GM21381 (cell line): ENCODE results near the gene RNPEPL1.
"Not testable (repeated sequence)": the region's sequence is repeated elsewhere in the genome, so short reads cannot be mapped to it uniquely, and the experiment has no call there.

ENCODE experiments used
- ATAC-seq: cut with Tn5 transposase; IDR thresholded peaks from one replicate; pipeline ENCODE4 v1.9.1; 2021; ENCODE audit warnings: mild to moderate bottlenecking, moderate library complexity; ENCODE audit not compliant: unreplicated experiment

RNPEPL1 gene

DNA sequence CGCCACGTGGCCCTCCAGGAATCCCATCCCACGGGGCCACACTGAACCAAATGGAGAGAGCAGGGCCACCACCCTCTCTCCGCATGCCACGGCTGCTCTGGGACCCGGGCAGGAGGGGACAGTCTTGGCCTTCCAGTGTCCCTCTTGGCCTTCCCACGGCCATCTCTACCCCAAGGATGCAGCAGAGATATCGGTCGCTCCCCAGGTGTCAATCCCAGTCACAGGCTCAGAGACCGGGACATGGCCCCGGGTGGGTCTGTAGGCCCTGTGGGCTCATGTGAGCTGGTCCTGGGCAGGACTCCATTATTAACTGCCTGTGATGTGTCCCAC, 33.5 kb downstream of the RNPEPL1 start:
- no peak for ATAC-seq

DNA sequence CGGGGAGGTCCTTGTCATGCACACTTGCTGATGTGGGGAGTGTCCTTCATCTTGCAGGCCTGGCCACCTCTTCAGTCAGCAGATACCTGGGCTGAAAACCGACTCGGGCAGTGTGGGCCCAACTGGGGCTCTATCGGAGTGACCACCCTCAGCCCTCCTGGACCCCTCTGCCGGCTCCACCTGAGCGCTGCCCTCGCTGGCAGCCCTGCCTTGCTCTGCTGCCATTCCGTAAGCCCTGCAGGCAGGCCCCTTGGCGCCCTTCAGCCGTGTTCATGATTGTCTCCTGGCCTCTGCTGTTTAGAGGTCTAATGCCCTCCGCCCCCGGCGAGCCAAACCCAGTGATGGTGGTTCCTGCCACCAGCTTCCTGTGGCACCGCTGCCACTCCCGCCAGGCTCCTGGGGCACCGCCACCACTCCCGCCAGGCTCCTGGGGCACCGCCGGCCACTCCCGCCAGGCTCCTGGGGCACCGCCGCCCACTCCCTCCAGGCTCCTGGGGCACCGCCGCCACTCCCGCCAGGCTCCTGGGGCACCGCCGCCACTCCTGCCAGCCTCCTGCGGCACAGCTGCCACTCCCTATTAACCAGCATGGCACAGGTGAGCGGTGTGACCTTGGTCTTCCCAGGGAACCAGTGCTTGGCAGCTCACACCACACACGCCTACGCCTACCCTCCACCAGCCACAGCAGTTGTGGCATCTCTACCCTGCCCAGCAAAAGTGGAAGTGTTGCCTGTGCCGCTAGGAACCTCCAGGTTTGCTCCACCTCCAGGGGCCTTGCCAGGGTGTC, 34.2 kb downstream of the RNPEPL1 start:
- ATAC-seq: no peak

DNA sequence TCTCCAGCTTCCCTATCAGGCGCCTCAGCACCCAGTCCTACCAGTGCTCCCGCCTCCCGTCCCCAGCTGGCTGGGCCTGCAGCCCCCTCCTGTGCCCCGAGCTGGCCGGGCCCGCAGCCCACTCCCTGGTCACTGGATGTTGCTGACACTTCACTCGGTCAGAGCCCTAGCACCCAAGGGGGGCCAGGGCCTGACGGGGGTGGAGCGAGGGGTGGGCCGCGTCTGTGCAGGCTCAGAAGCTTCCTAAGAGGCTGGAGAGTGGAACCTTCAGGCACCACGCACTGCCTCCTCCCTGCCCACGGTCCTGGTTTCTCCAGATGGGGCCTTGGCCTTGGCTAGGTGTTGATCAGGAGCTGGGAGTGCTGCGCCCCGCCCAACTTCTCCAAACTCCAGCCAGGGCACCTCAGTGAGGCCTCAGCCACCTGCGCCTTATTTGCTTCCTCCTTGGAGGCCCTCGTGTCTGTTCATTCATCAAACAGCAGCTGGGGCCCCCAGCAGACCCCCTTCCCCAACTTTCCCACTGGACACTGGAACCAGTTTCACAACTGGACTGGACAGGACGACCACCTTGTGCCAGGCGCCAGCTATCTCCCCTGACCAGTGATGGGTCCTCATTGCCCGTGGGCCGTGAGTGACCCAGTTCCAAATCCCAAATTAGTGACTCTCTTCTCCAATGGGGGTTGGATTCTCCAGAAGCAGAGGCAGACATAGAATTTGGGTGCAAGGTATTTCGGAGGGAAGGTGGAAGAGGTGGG, 35.0 kb downstream of the RNPEPL1 start:
- no peak for ATAC-seq

DNA sequence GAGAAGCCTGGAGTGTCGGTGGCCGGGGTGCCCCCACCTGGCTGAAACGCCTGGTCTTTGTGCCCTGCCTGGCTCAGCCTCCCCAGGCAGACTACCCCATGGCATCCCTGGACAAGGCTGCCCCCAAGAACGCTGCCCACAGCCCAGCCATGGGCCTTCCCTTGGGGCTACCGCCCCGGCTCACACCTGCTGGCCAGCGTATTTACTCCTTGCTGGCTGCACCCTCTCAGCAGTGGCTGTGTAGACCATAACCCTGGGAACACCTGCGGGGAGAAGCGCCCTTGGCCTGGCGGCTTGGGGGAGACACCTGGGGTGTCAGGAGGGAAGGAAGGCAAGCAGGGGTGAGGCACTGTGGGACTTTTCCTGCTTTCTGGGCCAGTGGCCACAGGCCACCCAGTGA, 35.6 kb downstream of the RNPEPL1 start:
- ATAC-seq: no peak

DNA sequence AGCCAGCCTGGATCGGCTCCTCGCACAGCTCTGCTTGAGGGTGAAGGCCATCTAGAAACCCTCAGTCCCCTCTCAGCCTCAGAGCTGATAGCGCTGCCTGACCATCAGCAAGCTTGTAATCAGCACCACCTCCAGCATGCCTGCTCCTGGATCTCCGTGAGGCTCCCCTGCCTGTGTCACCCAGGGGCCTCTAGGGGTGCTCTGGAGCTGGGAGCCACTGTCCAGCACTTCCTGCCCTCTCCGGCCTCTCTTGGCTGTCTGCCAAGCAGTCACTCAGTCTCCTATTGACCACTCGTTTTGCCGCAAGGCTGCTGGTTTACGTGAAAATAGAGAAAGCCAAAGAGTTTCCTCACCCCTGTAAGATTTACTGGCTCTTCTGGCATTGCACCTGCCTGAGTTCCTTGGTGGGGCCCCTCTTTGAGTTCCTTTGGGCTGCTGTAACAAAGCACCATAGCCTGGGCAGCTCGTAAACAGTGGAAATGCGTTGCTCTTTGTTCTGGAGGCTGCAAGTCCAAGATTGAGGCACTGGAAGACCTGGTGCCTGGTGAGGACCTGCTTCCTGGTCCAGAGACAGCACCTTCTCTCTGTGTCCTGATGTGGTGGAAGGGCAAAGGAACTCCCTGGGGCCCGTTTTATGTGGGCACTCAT, 36.1 kb downstream of the RNPEPL1 start:
- no peak for ATAC-seq

DNA sequence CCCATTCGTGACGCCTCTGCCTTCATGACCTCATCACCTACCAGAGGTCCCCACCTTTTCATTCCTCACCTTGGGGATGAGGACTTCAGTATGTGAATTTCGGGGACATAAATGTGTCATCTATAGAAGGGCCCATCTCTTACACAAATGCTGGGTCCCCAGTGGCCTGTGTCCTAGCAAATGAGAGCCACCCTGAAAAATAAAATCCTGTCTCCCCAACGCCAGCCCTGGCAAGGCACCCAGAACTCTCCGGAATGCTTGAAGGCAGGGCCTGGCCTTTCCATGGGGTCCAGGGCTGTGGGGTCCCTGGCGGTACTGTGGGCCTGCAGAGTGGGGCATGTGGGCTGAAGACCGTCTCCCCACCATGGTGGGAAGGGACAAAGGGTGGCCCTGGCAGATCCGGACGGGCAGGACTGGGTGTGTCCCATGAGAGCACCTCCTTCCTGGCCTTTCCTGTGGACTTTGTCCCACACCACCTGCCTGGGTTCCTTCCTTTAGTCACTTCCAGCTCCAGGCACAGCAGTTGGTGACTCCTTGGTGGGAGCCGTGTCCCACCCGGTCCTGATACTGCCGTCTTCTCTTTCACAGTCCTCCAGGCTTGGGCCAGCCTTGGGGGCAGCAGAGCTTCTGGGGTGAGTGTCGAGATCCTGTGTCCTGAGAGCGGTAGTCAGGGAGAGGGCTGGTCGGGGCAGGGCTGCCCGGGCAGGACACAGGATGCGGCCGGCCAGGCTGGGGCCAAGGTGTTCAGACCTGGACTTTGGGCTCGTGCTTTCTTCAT, 36.8 kb downstream of the RNPEPL1 start:
- ATAC-seq: no peak

DNA sequence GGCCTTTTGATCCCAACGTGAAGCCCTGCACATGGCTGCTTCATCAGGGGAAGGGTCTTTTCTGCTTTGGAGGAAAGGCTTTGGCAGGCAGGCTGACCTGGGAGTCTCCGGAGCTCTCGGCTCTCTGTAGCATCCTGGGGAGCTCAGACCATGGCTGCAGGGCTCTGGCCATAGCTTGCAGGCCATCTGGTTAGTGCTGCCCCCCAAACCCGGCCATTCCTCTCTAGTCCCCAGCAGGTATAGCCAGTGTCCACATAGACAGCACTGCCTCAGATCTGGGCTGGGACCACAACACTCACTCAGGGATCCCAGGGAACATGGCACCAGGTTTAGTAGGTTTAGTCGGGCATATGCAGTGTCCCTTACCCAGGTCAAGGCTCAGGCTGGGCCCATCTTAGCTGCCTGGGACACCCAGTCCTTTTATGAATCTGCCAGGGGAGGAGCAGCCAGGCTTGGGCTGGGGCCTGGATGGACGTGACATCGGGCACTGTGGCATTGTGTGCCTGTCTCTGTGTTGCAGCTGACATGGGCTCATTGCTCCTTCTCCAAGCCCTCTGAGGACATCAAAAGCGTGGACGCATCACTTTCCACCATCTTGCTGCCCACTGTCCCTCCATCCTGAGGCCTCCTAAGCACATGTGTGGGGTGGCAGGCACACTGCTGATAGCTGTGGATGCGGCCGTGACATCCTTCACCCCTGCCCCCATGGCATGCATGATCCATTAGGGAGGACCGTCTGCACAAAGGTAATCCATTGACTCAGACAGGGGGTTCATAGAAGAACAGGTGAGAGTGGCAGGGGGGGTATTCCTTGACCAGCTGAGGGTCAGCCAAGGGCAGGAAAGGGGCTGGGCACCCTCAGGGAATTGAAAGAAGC, 37.8 kb downstream of the RNPEPL1 start:
- ATAC-seq: no peak

DNA sequence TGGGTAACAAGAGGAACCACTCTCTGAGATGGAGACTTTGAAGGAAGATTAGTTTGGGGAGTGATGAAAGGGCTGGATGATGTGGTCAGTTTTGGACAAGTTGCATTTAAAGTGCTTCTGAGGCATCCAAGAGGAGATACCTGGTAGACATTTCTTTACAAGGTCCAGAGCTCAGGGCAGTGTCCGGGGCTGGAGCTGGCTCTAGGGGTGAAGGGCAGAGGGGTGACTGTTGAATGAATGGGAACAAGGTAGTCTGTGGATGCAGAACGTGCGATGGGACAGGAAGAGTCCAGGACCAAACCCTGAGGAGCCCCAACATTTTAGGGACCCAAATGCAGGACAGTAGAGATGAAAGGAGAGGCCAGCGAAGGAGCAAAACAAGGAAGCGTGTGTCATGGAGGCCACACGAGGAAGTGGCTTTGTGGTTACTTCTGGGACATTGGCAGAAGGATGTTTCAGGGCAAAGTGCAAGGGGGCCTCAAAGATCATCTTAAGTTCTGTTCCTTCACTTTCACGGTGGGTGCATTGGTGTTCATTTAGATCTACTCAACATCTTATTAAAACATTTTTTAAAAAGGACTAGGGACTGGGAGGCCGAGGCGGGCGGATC, 43.4 kb downstream of the RNPEPL1 start:
- no peak for ATAC-seq

DNA sequence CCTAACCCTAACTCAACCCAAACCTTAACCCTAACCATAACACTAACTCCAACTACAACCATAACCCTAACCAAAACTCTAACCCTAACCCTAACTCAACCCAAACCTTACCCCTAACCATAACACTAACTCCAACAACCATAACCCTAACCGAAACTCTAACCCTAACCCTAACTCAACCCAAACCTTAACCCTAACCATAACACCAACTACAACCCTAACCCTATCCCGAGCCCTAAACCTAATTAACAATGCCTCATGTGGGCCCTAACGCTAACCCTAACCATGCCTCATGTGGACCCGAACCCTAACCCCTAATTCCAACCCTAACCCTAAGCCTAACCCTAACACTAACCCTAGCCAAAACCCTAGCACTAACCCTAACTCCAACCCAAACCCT, 45.5 kb downstream of the RNPEPL1 start:
- no peak for ATAC-seq

DNA sequence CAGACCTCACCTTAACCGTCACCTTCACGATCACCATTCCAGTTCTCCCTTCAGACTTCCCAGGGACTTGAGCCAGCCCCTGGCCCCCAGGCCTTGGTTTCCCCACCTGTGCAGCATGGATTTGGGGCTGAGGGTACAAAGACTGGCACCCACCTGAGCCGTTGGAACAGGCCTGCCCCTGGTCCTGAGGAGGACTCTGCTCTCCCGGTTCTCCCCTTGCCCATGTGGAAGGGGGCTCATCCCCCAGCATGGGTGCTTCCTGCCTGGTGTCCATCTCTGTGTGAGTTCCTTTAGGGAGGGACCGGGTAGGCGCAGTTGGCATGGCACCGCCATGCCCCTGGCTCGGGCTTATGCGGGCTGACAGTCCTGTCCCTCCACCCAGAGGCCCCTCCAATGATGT, 46.1 kb downstream of the RNPEPL1 start:
- no peak for ATAC-seq

DNA sequence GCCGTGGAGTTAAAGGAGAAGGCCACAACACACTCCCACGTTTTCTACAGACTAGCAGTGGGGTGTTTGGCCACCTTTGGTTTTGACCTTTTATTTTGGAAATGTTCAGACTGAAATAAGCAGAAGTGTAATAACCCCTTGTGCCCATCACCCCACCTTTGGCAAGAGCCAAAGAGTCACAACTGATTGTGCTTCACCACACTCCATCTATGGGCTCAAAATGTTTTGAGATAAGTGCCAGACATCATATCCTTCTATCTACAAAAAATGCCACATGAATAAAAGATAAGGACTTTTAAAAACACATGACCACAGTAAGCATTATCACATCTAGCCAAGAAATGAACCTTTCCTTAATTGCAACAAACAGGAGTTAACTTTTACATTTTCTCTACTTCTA, 47.1 kb downstream of the RNPEPL1 start:
- no peak for ATAC-seq

DNA sequence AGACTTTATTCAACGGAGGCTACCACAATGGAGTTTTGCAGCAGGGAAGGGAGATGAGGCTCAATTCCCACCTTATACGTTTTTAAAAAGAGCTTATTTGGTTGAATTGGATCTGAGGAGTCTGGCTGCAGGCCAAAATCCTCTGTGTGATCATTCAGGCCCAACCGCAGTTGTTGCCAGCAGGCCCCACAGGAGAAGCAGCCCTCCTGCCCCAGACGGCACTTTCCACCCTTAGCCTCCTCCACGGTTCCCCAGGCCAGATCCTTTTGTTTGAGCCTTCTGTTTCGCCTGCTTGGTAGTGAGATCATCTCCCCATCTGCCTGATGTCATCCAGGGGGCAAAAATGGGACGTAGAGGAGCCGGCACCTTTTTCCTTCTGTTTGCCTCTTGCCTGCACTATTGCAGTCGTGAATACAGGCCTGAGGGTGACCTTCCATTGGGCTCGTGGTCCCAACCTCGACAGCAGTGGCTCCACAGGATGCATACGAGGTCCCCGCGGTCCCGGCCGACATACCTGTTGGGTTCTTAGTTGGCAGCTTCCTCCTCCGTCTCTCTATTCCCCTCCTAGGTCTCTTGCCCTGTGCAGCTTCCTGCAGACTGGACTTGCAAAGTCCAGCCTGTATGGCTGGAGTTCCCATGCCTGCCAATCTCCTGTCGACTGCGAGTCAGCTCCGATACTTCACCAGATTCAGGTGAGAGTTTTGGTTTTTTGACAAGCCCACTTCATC, 47.7 kb downstream of the RNPEPL1 start:
- ATAC-seq: no peak

DNA sequence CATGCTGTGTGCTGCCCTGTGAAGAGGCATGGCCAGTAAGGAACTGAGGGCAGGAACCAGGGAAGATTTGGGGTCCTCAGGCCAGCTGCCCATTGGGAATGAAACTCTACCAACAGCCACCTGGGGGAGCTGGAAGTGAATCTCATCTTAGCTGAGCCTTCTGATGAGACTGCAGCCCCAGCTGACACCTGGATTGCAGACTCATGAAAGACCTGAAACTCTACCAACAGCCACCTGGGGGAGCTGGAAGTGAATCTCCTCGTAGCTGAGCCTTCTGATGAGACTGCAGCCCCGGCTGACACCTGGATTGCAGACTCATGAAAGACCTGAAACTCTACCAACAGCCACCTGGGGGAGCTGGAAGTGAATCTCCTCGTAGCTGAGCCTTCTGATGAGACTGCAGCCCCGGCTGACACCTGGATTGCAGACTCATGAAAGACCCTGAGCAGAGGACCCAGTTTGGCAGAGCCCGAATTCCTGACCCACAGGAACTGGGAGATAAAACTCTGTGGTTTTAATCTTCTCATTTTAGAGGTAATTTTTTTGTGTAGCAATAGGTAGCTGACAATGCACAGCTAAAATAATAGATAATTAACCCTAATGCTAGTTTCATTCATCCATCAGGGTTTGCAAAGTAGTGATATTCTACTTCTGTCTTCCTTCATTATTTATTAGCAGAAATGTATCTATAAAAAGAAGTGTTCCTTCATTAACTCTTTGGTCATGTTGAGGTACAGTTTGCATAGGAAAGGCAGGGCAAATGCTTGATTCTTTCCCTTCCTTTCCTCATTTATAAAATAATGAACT, 48.8 kb downstream of the RNPEPL1 start:
- ATAC-seq: not testable (repeated sequence)

DNA sequence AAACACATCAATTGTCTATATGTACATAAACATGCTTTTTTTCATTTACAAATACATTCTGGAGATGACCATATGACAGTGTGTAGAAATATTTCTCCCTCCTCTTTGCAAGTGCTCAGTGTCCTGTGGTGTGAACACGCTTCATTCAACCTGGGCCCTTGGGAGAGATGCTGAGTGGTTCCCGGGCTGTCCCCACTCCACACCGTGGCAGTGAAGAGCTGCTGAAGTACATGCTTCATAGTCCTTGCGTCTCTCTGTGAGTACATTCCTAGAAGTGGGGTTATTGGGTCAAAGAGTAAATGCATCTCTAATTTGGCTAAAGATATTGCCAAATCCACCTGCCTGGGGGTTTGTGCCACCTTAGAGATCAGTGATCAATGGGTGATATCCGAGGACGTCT, 50.5 kb downstream of the RNPEPL1 start:
- no peak for ATAC-seq

DNA sequence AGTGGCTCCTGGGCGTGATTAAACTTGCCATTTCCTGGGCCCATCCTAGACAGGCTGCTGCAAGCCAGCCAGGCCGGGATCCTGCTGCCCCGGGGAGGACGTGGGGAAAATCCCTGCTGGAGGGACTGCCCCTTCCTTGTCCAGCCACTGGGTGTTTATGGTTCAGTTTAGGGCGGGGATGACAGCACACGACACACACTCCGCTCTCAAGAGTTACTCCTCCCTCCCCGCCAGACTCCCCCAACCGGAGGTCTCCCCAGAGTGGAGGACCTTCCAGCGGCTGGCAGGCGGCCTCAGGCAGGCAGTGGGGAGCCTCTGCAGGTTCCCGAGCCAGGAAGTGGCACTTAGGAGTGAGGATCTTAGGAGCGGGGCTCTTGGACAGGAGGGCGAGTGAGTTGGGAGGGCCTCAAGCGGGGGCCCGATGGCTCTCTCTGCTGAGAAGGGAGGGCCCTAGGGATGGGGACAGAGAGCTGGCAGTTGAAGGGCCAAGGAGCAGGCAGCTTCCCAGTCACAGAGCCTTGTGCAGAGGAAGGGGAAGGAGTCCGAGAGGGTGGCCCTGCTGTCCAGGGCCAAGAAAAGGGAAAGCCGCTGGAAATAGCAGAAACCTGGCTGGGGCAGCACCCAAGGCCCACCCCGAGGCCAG, 51.3 kb downstream of the RNPEPL1 start:
- ATAC-seq: no peak

DNA sequence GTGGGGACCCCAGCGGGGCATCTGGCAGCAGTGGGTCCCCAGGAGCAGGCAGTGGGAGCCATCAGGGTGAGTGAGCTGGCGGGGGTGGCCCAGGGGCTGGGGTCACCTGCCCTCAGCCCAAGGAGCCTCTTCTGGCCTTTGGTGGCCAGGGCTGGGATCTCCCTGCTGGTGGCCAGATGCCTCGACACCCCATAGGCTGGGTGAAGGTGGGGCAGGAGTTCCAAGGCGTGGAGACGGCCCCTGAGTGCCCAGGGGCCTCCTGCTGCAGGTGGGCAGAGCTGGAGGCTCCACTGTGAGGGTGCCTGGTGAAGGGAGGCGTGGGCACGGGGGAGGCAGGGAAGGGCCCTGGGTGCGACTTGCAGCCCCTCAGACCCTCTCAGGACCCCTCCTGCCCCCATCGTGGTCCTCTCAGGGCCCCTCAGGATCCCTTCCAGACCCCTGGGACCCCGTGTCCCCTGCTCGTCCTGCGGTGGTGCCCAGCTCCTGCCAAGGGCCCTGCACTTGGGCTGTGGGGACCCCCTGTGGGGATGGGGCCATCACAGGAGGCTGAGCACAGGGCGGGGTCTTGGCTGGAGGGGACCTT, 52.0 kb downstream of the RNPEPL1 start:
- ATAC-seq: no peak

DNA sequence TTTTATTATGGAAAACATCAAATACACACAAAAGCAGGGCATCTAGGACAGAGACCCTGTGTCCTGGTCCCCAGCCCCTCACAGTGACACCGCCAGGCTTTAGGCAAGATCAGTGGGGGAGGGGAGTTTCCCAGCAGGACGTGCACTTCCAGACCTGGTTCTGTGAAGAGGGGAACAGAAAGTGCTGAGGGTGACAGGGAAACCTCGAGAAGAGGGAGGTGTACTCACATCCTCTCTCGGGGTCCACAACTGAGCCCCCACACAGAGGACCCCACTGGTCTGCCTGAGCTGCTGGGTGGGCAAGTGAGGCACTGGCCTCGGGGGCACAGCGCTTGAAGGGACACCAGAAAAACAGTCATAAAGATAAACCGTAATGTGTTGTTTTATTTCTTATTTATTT, 52.6 kb downstream of the RNPEPL1 start:
- ATAC-seq: no peak

DNA sequence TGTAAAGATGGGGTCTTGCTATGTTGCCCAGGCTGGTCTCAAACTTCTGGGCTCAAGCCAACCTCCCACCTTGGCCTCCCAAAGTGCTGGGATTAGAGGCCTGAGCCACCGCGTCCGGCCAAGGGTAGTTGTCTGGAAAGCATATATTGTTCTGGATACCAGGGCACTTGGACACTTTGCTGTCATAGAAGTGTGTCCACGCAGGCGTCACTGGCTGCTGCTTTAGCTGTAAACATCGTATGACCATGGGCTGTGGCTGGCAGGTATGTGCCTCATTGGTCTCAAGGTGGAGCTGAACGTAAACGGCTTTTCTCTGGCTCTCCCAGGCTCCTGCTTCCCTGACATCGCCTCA, 53.8 kb downstream of the RNPEPL1 start:
- no peak for ATAC-seq
